Endodermal cell (in vitro differentiated cells): ENCODE results near the gene DNASE1L3. TPM values are rescaled to one million over a fixed set of nuclear protein-coding genes. Genes with fewer than 3 reads are reported as not detected.

ENCODE experiments used
- DNase-seq: peaks from one replicate; pipeline ENCODE4 v3.0.0-alpha.2; 2017
- H3K27ac ChIP-seq: 2 replicates; pipeline ENCODE4 v1.5.1; 2013; ENCODE audit warnings: mild to moderate bottlenecking, low read depth, low read length, moderate library complexity
- H3K27me3 ChIP-seq: 2 replicates; pipeline ENCODE4 v1.6.1; 2013; ENCODE audit warnings: mild to moderate bottlenecking, low read length, moderate library complexity; ENCODE audit not compliant: insufficient read depth, control insufficient read depth, poor library complexity, severe bottlenecking
- H3K36me3 ChIP-seq: 2 replicates; pipeline ENCODE4 v1.7.0; 2013; ENCODE audit warnings: mild to moderate bottlenecking, low read length, moderate library complexity; ENCODE audit not compliant: control insufficient read depth, insufficient read depth
- H3K4me1 ChIP-seq: one replicate; pipeline ENCODE4 v1.7.0; 2013; ENCODE audit warnings: low read length; ENCODE audit not compliant: control insufficient read depth, insufficient read depth
- H3K4me3 ChIP-seq: 2 replicates; pipeline ENCODE4 v1.5.1; 2013; ENCODE audit warnings: mild to moderate bottlenecking, low read length, moderate library complexity
- H3K9ac ChIP-seq: 2 replicates; pipeline ENCODE4 v1.6.1; 2013; ENCODE audit warnings: mild to moderate bottlenecking, low read length, moderate library complexity; ENCODE audit not compliant: poor library complexity, severe bottlenecking; ENCODE audit errors: extremely low read depth
- H3K9me3 ChIP-seq: 2 replicates; pipeline ENCODE4 v1.6.1; 2013; ENCODE audit warnings: mild to moderate bottlenecking, low read length, moderate library complexity; ENCODE audit not compliant: control insufficient read depth
- H3K27ac Mint-ChIP-seq: 2 replicates; pipeline ENCODE4 v1.8.0; 2020; ENCODE audit warnings: mixed read lengths
- H3K27me3 Mint-ChIP-seq: 2 replicates; pipeline ENCODE4 v1.8.0; 2021; ENCODE audit warnings: mild to moderate bottlenecking, mixed read lengths; ENCODE audit not compliant: insufficient read depth
- H3K36me3 Mint-ChIP-seq: 2 replicates; pipeline ENCODE4 v1.8.0; 2020; ENCODE audit warnings: low read depth, mixed read lengths
- H3K4me1 Mint-ChIP-seq: 2 replicates; pipeline ENCODE4 v1.8.0; 2020; ENCODE audit warnings: mixed read lengths
- H3K4me3 Mint-ChIP-seq: 2 replicates; pipeline ENCODE4 v1.8.0; 2020; ENCODE audit warnings: mild to moderate bottlenecking, moderate library complexity, mixed read lengths
- H3K9me3 Mint-ChIP-seq: 2 replicates; pipeline ENCODE4 v1.8.0; 2020; ENCODE audit warnings: mild to moderate bottlenecking, mixed read lengths
- WGBS, 2 experiments: methylation state at CpG; one replicate each; pipeline versions ENCODE4 v1.1.5 to v1.1.7; 2013; ENCODE audit warnings: missing lambda C conversion rate in 2 of 2, mixed read lengths in 1 of 2; ENCODE audit not compliant: insufficient coverage in 1 of 2, insufficient read length in 1 of 2; 5-methylcytosine and 5-hydroxymethylcytosine counted together
- total RNA-seq, 2 donors: library from RNA; stranded (reverse); fragmentation: NEBNext Ultra II Directional in 1 of 2; extraction: Animal tissue kit (Norgen Biotek cat#: 25700) in 1 of 2; gene quantifications; 2 replicates in 1 of 2; 3 replicates in 1 of 2; pipeline ENCODE4 v1.2.1, GENCODE V29; 2021
- TF ChIP-seq, protein P1 (sequence below): fragments of 200-600 bp; sonication (generic); conservative IDR thresholded peaks from 2 replicates; pipeline ENCODE4 v1.5.0; 2021; ENCODE audit warnings: antibody characterized with exemption, mild to moderate bottlenecking

The DNASE1L3 gene
- total RNA-seq, 2 donors from 2014 or later, result not detected

DNA sequence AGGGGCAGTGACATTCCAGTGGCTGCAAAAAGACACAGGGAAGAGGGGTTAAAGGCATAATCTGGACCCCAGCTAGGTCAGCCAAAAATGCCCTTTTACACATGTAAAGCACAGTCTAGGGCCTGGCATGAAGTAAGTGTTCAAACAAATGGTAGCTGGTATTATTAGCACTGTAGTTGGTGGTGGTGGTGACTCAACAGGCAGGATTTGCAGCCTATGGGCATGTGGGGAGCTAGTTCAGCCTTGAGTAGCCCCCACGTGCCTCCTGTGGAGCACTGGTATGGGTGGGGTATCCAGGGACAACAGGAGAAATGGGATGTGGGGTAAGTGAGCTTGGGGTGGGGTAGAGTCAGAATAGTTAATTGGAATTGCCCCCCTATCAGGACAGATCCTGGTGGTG is 27.6 kb downstream of the DNASE1L3 start:
- Mint-ChIP-seq H3K27ac (no peak overlapping the region), H3K9me3 (no peaks in the 10 kb centered on the region), H3K36me3 (no peaks in the 10 kb centered on the region), H3K4me3 (no peak overlapping the region), H3K27me3 (peaks cover 5% of the 10 kb centered on the region), H3K4me1 (peaks cover 3% of the 10 kb centered on the region)
- Histone ChIP-seq H3K9ac (no peak overlapping the region), H3K27ac (no peak overlapping the region), H3K9me3 (no peaks in the 10 kb centered on the region), H3K4me3 (no peak overlapping the region), H3K4me1 (no peaks in the 10 kb centered on the region), H3K27me3 (no peaks in the 10 kb centered on the region), H3K36me3 (no peaks in the 10 kb centered on the region)
- TF ChIP-seq, protein P1, sequence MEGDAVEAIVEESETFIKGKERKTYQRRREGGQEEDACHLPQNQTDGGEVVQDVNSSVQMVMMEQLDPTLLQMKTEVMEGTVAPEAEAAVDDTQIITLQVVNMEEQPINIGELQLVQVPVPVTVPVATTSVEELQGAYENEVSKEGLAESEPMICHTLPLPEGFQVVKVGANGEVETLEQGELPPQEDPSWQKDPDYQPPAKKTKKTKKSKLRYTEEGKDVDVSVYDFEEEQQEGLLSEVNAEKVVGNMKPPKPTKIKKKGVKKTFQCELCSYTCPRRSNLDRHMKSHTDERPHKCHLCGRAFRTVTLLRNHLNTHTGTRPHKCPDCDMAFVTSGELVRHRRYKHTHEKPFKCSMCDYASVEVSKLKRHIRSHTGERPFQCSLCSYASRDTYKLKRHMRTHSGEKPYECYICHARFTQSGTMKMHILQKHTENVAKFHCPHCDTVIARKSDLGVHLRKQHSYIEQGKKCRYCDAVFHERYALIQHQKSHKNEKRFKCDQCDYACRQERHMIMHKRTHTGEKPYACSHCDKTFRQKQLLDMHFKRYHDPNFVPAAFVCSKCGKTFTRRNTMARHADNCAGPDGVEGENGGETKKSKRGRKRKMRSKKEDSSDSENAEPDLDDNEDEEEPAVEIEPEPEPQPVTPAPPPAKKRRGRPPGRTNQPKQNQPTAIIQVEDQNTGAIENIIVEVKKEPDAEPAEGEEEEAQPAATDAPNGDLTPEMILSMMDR, result no peak
- WGBS, 2 experiments, result 89% methylated on average over 1 of the region's 1 CpG; no CpG with 5 or more reads in 1 of the 2 experiments
- no peak for DNase-seq

DNA sequence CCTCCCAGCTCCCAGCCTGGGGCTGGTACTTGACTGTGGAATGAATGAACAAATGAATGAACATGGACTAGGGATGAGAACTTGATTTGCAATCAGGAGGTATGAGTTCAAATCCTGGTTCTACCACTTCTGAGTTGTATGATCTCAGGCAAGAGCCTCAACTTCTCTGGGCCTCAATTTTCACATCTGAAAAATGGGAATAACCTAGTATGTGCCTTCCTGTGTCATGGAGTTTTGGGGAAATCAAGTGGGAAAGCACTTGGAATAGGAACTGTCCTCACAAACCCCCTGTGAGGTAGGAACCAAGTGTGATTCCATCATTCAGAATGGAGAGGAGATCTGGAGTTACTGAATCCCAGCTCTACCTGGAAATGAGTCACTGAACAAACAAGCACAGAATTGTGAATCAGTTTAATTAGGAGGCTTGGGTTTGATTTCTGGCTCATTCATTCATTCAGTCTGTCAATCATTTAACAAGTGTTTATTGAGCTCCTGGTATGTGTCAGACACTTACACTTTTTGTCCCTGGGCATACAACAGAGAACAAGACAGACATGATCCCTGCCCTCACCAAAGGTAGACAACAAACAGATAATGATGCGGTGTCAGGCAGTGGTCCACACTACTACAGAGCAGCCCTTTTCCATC is 29.7 kb downstream of the DNASE1L3 start:
- WGBS, 2 experiments, result 94% methylated on average over 1 of the region's 1 CpG; no CpG with 5 or more reads in 1 of the 2 experiments
- Mint-ChIP-seq H3K27me3 (peaks cover 9% of the 10 kb centered on the region), H3K9me3 (no peaks in the 10 kb centered on the region)

DNA sequence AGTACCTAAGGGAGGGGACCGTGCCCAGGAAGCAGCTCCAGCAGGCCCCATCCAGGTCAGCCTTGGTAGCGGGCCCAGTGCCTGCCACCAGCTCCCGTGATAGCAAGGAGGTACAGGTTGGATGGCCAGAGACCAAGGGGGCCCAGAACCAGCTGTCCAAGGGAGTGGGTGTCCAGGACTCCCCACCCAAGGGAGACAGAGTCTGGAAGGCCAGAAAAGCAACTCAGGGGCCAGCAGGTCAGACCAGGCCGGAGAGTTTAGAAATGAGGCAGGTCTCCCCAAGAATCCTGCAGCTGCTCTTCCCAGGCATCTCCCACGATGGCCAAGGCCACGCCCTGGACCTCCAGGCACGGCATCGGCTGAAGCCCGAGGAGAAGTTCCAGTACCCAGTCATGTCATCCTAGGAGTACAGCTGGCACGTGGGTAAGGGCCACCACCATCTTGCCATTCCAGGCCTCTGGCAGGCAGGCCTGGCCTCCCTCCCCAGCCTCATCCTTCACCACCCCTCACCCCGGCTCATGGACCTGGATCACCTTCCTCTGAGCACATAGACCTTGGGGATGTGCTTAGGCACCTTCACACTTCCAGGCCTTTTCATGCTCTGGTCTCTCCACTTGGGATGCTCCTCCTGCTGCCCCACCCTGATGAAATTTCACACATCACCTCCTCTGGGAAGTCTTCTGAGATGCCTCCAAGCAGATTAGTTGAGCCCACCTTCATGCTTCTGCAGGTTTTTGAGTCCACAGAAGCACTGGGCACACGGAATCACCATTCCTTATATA is 30.5 kb downstream of the DNASE1L3 start:
- TF ChIP-seq, protein P1, result no peak
- no peaks in the 10 kb centered on the region for H3K9me3 ChIP-seq
- no peak overlapping the region for H3K4me3 Mint-ChIP-seq

More for the DNA sequence above, 29.7 kb downstream of the DNASE1L3 start:
- Histone ChIP-seq H3K27me3 (no peaks in the 10 kb centered on the region), H3K4me3 (no peak overlapping the region), H3K9me3 (no peaks in the 10 kb centered on the region), H3K4me1 (no peaks in the 10 kb centered on the region), H3K9ac (no peak overlapping the region), H3K36me3 (no peaks in the 10 kb centered on the region), H3K27ac (no peak overlapping the region)
- no peak overlapping the region for H3K4me3 Mint-ChIP-seq
- no peak overlapping the region for H3K27ac Mint-ChIP-seq
- peaks cover 7% of the 10 kb centered on the region for H3K4me1 Mint-ChIP-seq
- no peak for DNase-seq
- no peaks in the 10 kb centered on the region for H3K36me3 Mint-ChIP-seq
- TF ChIP-seq, protein P1, result no peak

More for the DNA sequence above, 30.5 kb downstream of the DNASE1L3 start:
- Mint-ChIP-seq H3K4me1 (peaks cover 15% of the 10 kb centered on the region), H3K36me3 (no peaks in the 10 kb centered on the region), H3K9me3 (no peaks in the 10 kb centered on the region), H3K27ac (no peak overlapping the region), H3K27me3 (peaks cover 9% of the 10 kb centered on the region)
- H3K27me3 ChIP-seq, result no peaks in the 10 kb centered on the region
- H3K9ac ChIP-seq, result no peak overlapping the region
- H3K27ac ChIP-seq, result no peak overlapping the region
- WGBS, 2 experiments, result 93 to 94% methylated on average over 6 to 12 of the region's 12 CpGs
- no peak for DNase-seq
- peaks cover 6% of the 10 kb centered on the region for H3K4me1 ChIP-seq
- H3K36me3 ChIP-seq, result no peaks in the 10 kb centered on the region
- H3K4me3 ChIP-seq, result no peak overlapping the region
